HL-60 (cell line): ENCODE results near the gene NADK.

Experiments used
- DNase-seq, 2 experiments: peaks; one replicate each; pipeline ENCODE4 v3.0.0-alpha.2; 2010 to 2020; ENCODE audit warnings: low read depth in 1 of 2, low spot score in 1 of 2
- H3K27ac ChIP-seq: fragments of 250-450 bp; sonication (Bioruptor Pico); replicated peaks from 2 replicates; pipeline ENCODE4 v1.5.1; 2020; ENCODE audit warnings: mild to moderate bottlenecking, moderate library complexity
- H3K27me3 ChIP-seq: fragments of 250-450 bp; sonication (Bioruptor Pico); 2 replicates; pipeline ENCODE4 v1.5.1; 2021; ENCODE audit warnings: mild to moderate bottlenecking, moderate library complexity; ENCODE audit not compliant: insufficient read depth, poor library complexity, severe bottlenecking
- H3K4me3 ChIP-seq: replicated peaks from 2 replicates; pipeline ENCODE4 v1.5.1; 2011; ENCODE audit warnings: mild to moderate bottlenecking, control low read depth, low read length; ENCODE audit not compliant: insufficient read depth
- CTCF ChIP-seq: IDR thresholded peaks from one replicate; pipeline ENCODE4 v1.5.1; 2011; ENCODE audit warnings: low read length, control low read depth, inconsistent platforms; ENCODE audit not compliant: insufficient read depth
- GABPA ChIP-seq: IDR thresholded peaks from 2 replicates; pipeline ENCODE4 v1.6.1; 2012; ENCODE audit warnings: low read depth
- POLR2AphosphoS5 ChIP-seq: IDR thresholded peaks from 2 replicates; pipeline ENCODE4 v1.6.1; 2012; ENCODE audit warnings: low read depth
- REST ChIP-seq: IDR thresholded peaks from 2 replicates; pipeline ENCODE4 v1.6.1; 2012; ENCODE audit warnings: low read depth; ENCODE audit not compliant: insufficient replicate concordance
- SPI1 ChIP-seq: IDR thresholded peaks from 2 replicates; pipeline ENCODE4 v1.6.1; 2012; ENCODE audit warnings: low read depth, mild to moderate bottlenecking, borderline replicate concordance

The NADK gene

GRCh38 chr1:1764876-1765470 is 13.3 kb downstream of the NADK start:
- DNase-seq: peak; percentile 76 to 96
- peak overlapping the region; percentile 84 for H3K27ac ChIP-seq
- H3K27me3 ChIP-seq: no peaks in the 10 kb centered on the region
- TF ChIP-seq GABPA: no peak
- TF ChIP-seq SPI1: peak; percentile 26; the same call in 1 of the 2 replicates
- no peak overlapping the region for H3K4me3 ChIP-seq

- DNase-seq: peak; percentile 94 to 99
- Histone ChIP-seq H3K27ac (peak overlapping the region; percentile 84), H3K27me3 (no peaks in the 10 kb centered on the region), H3K4me3 (no peak overlapping the region)
- peak; percentile 98 for TF ChIP-seq POLR2AphosphoS5
- peak; percentile 35 for TF ChIP-seq CTCF
- TF ChIP-seq SPI1: no peak
- TF ChIP-seq GABPA: no peak
- peak; percentile 60 for TF ChIP-seq REST
These were observed 14.3 kb downstream of the NADK start for GRCh38 chr1:1763657-1764621.

- H3K4me3 ChIP-seq: no peak overlapping the region
- no peak for TF ChIP-seq SPI1
- no peak for TF ChIP-seq GABPA
- TF ChIP-seq REST: no peak
- TF ChIP-seq CTCF: no peak
- no peaks in the 10 kb centered on the region for H3K27me3 ChIP-seq
- no peak for DNase-seq
- H3K27ac ChIP-seq: no peak overlapping the region
These were observed 16.5 kb downstream of the NADK start for GRCh38 chr1:1761504-1762376.

- H3K27ac ChIP-seq: no peak overlapping the region
- no peak for DNase-seq
- TF ChIP-seq REST (no peak), CTCF (no peak), GABPA (no peak), POLR2AphosphoS5 (no peak), SPI1 (no peak)
- no peaks in the 10 kb centered on the region for H3K27me3 ChIP-seq
- H3K4me3 ChIP-seq: no peak overlapping the region
These were observed 17.6 kb downstream of the NADK start for GRCh38 chr1:1760715-1761114.
